BLaER1 treated with 17β-estradiol and CSF1 and Interleukin-3, amounts not matched to agents 10 nM and 100 nM (cell line): Measurements from ENCODE around the gene MGAT5B.
A peak's percentile ranks its signal among the peaks of the same experiment; 100 is the strongest.
"Not testable (repeated sequence)": the region's sequence is repeated elsewhere in the genome, so short reads cannot be mapped to it uniquely, and the experiment has no call there.

ENCODE experiments used
- H3K27ac ChIP-seq, 11 experiments: shearing (Covaris generic); formaldehyde crosslinking; 2 replicates each; pipeline ENCODE4 v1.8.1; 2022
- H3K27me3 ChIP-seq, 11 experiments: shearing (Covaris generic); formaldehyde crosslinking; 2 replicates each; pipeline ENCODE4 v1.8.1; 2022
- H3K36me3 ChIP-seq, 11 experiments: shearing (Covaris generic); formaldehyde crosslinking; 2 replicates each; pipeline ENCODE4 v1.8.1; 2022
- H3K4me1 ChIP-seq, 10 experiments: shearing (Covaris generic); formaldehyde crosslinking; 2 replicates each; pipeline ENCODE4 v1.8.1; 2022
- H3K4me2 ChIP-seq, 11 experiments: shearing (Covaris generic); formaldehyde crosslinking; 2 replicates each; pipeline ENCODE4 v1.8.1; 2022
- H3K4me3 ChIP-seq, 10 experiments: shearing (Covaris generic); formaldehyde crosslinking; 2 replicates each; pipeline ENCODE4 v1.8.1; 2022
- H3K9ac ChIP-seq, 11 experiments: shearing (Covaris generic); formaldehyde crosslinking; 2 replicates each; pipeline ENCODE4 v1.8.1; 2022
- H3K9me3 ChIP-seq, 11 experiments: shearing (Covaris generic); formaldehyde crosslinking; replicated peaks in 1 of 11; 2 replicates each; pipeline ENCODE4 v1.8.1; 2022
- H4K20me1 ChIP-seq, 11 experiments: shearing (Covaris generic); formaldehyde crosslinking; 2 replicates each; pipeline ENCODE4 v1.8.1; 2022
- Cebpa-rat ChIP-seq, 11 experiments: shearing (Covaris generic); IDR thresholded peaks; 2 replicates each; pipeline ENCODE4 v1.8.1; 2022

Gene MGAT5B

GRCh38 chr17:76830987-76831715 is 37.1 kb upstream of the MGAT5B start:
- Histone ChIP-seq H3K9ac (no peak overlapping the region), H3K9me3 (no peaks in the 10 kb centered on the region), H3K36me3 (no peaks in the 10 kb centered on the region), H3K27me3 (no peaks in the 10 kb centered on the region), H3K4me2 (no peak overlapping the region), H3K27ac (no peak overlapping the region), H4K20me1 (no peaks in the 10 kb centered on the region), H3K4me1 (peaks cover 17 to 59% (median 47%) of the 10 kb centered on the region in 10 experiments), H3K4me3 (no peak overlapping the region)
- TF ChIP-seq Cebpa-rat (IDR thresholded peaks at IDR 0.05): no peak

GRCh38 chr17:76833034-76833644 is 35.1 kb upstream of the MGAT5B start:
- H3K9me3 ChIP-seq: no peaks in the 10 kb centered on the region
- H4K20me1 ChIP-seq: no peaks in the 10 kb centered on the region
- peaks cover 4 to 45% (median 37%) of the 10 kb centered on the region in 10 experiments for H3K4me1 ChIP-seq
- no peak overlapping the region for H3K27ac ChIP-seq
- H3K4me2 ChIP-seq: no peak overlapping the region
- no peaks in the 10 kb centered on the region for H3K27me3 ChIP-seq
- H3K36me3 ChIP-seq: no peaks in the 10 kb centered on the region
- H3K4me3 ChIP-seq: no peak overlapping the region
- TF ChIP-seq Cebpa-rat (IDR thresholded peaks at IDR 0.05): no peak
- no peak overlapping the region for H3K9ac ChIP-seq

DNA sequence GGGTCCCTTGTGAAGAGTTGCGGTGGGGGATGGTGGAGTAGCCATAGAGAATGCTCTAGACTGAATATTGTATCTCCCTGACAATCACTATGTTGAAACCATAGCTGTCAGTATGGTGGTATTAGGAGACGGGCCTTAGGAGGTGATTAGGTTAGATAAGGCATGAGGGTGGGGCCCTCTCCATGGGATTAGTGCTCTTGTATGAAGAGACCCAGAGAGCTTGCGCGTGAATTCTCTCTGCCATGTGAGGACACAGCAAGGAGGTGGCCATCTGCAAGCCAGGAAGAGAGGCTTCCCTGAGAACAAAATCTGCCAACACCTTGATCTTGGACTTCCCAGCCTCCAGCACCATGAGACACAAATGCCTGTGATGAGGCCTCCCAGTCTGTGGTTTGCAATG is 34.5 kb upstream of the MGAT5B start:
- Histone ChIP-seq H3K4me1 (peaks cover 10 to 45% (median 37%) of the 10 kb centered on the region in 10 experiments), H3K4me2 (no peak overlapping the region), H3K9ac (no peak overlapping the region), H3K4me3 (no peak overlapping the region), H3K36me3 (no peaks in the 10 kb centered on the region), H3K27ac (no peak overlapping the region), H3K9me3 (no peaks in the 10 kb centered on the region), H4K20me1 (no peaks in the 10 kb centered on the region), H3K27me3 (no peaks in the 10 kb centered on the region)
- TF ChIP-seq Cebpa-rat (IDR thresholded peaks at IDR 0.05): no peak

DNA sequence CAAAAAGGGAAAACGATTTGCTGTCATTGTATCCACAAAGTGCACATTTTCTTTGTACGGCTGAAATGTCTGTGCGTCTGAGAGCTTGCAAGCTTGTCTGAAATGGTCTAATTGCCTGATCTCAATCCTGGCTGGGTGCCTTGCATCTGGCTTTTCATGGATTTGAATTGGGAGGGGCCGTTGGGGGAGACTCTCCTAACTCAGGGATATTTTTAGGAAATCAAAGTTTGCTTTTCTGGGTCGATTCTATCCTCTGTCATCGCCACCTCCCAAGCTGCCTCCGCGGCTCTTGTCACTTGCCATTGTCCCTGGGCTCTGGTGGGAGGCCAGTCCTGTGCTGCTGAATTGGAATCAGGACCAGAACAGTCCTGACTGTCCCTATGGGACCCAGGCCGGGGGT is 33.3 kb upstream of the MGAT5B start:
- H4K20me1 ChIP-seq: no peaks in the 10 kb centered on the region
- TF ChIP-seq Cebpa-rat (IDR thresholded peaks at IDR 0.05): no peak
- H3K36me3 ChIP-seq: no peaks in the 10 kb centered on the region
- no peak overlapping the region for H3K9ac ChIP-seq
- H3K4me1 ChIP-seq: peaks cover 22 to 45% (median 37%) of the 10 kb centered on the region in 10 experiments
- H3K9me3 ChIP-seq: no peaks in the 10 kb centered on the region
- no peaks in the 10 kb centered on the region for H3K27me3 ChIP-seq
- H3K4me3 ChIP-seq: no peak overlapping the region
- no peak overlapping the region for H3K27ac ChIP-seq
- H3K4me2 ChIP-seq: no peak overlapping the region; a peak in 1 of 22 replicates

DNA sequence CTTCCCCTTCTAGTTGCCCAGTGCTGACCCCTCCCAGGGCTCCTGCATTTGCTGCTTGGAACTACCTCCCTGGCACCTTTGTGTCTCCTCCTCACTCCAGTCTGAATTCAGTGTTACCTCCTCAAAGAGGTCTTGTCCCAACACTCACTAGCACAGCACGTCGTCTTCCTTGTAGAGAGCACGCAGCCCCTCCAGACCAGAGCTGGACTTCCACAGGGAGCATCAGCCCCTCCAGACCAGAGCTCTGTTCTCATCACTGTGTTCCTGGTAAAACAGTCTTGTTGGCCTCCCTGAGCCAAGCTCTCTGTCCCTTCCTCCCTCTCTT is 27.8 kb upstream of the MGAT5B start:
- Histone ChIP-seq H3K36me3 (no peaks in the 10 kb centered on the region), H3K9me3 (no peaks in the 10 kb centered on the region), H3K4me2 (peak overlapping the region; percentile 53 to 95 (median 89); a peak in 21 of 22 replicates), H3K27me3 (no peaks in the 10 kb centered on the region), H3K27ac (peak overlapping the region in 9 of 11 experiments; percentile 39 to 99 (median 97); a peak in 17 of 22 replicates), H4K20me1 (no peaks in the 10 kb centered on the region), H3K4me1 (peaks cover 70 to 86% (median 81%) of the 10 kb centered on the region in 10 experiments), H3K4me3 (peak overlapping the region in 6 of 10 experiments; percentile 31 to 67 (median 46); a peak in 9 of 20 replicates), H3K9ac (peak overlapping the region in 9 of 11 experiments; percentile 28 to 92 (median 84); a peak in 17 of 22 replicates)
- no peak for TF ChIP-seq Cebpa-rat (IDR thresholded peaks at IDR 0.05)

- Histone ChIP-seq H3K9me3 (no peaks in the 10 kb centered on the region), H3K4me2 (peak overlapping the region; percentile 53 to 95 (median 89)), H3K4me3 (peak overlapping the region in 6 of 10 experiments; percentile 31 to 67 (median 46); a peak in 9 of 20 replicates), H3K4me1 (peaks cover 70 to 94% (median 89%) of the 10 kb centered on the region in 10 experiments), H3K27ac (peak overlapping the region in 9 of 11 experiments; percentile 39 to 99 (median 97); a peak in 18 of 22 replicates), H3K9ac (peak overlapping the region in 9 of 11 experiments; percentile 28 to 92 (median 84); a peak in 17 of 22 replicates), H3K36me3 (no peaks in the 10 kb centered on the region), H4K20me1 (no peaks in the 10 kb centered on the region), H3K27me3 (no peaks in the 10 kb centered on the region)
- TF ChIP-seq Cebpa-rat (IDR thresholded peaks at IDR 0.05): no peak
Measured at GRCh38 chr17:76840884-76841775, 27.1 kb upstream of the MGAT5B start.

DNA sequence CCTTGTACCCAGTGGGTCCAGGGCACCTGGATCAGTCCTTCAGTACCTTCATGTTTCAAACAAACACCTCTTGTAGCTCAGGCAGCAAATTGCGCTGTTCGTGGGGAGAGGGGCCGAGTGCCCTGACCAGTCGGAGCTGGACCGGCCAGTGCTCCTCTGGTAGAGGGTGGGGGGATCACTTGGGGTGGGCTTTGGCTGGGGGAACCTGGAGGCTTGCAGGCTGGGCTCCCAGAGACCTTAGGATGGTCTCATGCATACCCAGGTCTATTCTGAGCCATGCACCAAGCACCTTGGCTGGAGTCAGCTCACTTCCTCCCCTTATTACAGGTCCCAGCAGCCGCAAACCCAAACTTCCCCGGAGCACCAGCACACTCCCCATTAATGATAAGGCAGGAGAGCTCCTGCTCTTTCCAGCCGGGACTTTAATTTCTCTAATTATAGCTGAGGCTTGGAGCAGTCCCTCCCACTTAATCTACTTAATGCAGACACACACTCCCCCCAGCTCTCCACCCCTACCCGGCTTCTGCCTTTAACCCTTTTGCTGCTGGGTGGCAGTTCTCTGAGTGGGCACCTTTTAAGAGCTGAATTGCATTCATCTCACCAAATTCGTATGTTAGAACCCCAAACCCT is 26.3 kb upstream of the MGAT5B start:
- Histone ChIP-seq H3K27ac (peak overlapping the region in 9 of 11 experiments; percentile 39 to 99 (median 97); a peak in 17 of 22 replicates), H3K27me3 (no peaks in the 10 kb centered on the region), H3K4me1 (peaks cover 75 to 100% (median 96%) of the 10 kb centered on the region in 10 experiments), H3K4me2 (peak overlapping the region; percentile 42 to 95 (median 89)), H4K20me1 (no peaks in the 10 kb centered on the region), H3K9me3 (no peaks in the 10 kb centered on the region), H3K4me3 (peak overlapping the region in 4 of 10 experiments; percentile 44 to 67 (median 53); a peak in 7 of 20 replicates), H3K9ac (peak overlapping the region in 9 of 11 experiments; percentile 5 to 92 (median 84); a peak in 17 of 22 replicates), H3K36me3 (no peaks in the 10 kb centered on the region)
- TF ChIP-seq Cebpa-rat (IDR thresholded peaks at IDR 0.05): no peak

GRCh38 chr17:76843068-76843467 is 25.1 kb upstream of the MGAT5B start:
- H3K4me1 ChIP-seq: peaks cover 78 to 100% (median 100%) of the 10 kb centered on the region in 10 experiments
- peak overlapping the region in 9 of 11 experiments; percentile 28 to 92 (median 84); a peak in 17 of 22 replicates for H3K9ac ChIP-seq
- not testable (repeated sequence) for H4K20me1 ChIP-seq, H3K27me3 ChIP-seq, H3K9me3 ChIP-seq, H3K4me3 ChIP-seq, H3K36me3 ChIP-seq
- peak overlapping the region in 9 of 11 experiments; percentile 65 to 99 (median 97); a peak in 18 of 22 replicates for H3K27ac ChIP-seq
- peak overlapping the region; percentile 63 to 95 (median 89); a peak in 20 of 22 replicates for H3K4me2 ChIP-seq
